IMR-90 (cell line): ENCODE measurements around the gene DCDC1. TPM values are rescaled to one million over a fixed set of nuclear protein-coding genes. Genes with fewer than 3 reads are reported as not detected.

Source experiments
- ATAC-seq: fragments of 200-7000 bp; cut with Tn5 transposase; 2 replicates; pipeline ENCODE4 v1.9.1; 2020; ENCODE audit warnings: low read depth, mild to moderate bottlenecking, moderate library complexity
- BruUV-seq: library from RNA; stranded (reverse); fragments of 400-500 nt; replicated peaks from 2 replicates; lab custom pipeline; 2021; lab: Mats Ljungman, UMichigan
- CTCF ChIA-PET: fragments of 300-600 bp; formaldehyde crosslinking; extraction: SDS; loops from one replicate; lab custom pipeline; 2021; ENCODE audit warnings: antibody characterized with exemption; lab: Yijun Ruan, JAX
- POLR2A ChIA-PET: fragments of 300-600 bp; sonication (Branson Sonifier 250); formaldehyde crosslinking; loops from one replicate; lab custom pipeline; 2022; ENCODE audit warnings: antibody characterized with exemption; ENCODE audit not compliant: unreplicated experiment; lab: Charles Lee
- DNase-seq: peaks from one replicate; pipeline ENCODE4 v3.0.0; 2013
- H2AFZ ChIP-seq: replicated peaks from 2 replicates; pipeline ENCODE3; 2013; ENCODE audit warnings: low read length, mild to moderate bottlenecking; ENCODE audit not compliant: poor library complexity
- H2AK5ac ChIP-seq: 2 replicates; pipeline ENCODE4 v1.6.1; 2013; ENCODE audit warnings: low read depth, low read length, inconsistent platforms
- H2AK9ac ChIP-seq: replicated peaks from 2 replicates; pipeline ENCODE3; 2013; ENCODE audit warnings: mild to moderate bottlenecking, low read depth, low read length, moderate library complexity; ENCODE audit not compliant: poor library complexity
- H2BK120ac ChIP-seq: 2 replicates; pipeline ENCODE4 v1.6.1; 2013; ENCODE audit warnings: low read depth, low read length, inconsistent platforms
- H2BK15ac ChIP-seq: 3 replicates; pipeline ENCODE4 v1.6.1; 2013; ENCODE audit warnings: low read depth, low read length, inconsistent platforms
- H2BK20ac ChIP-seq: 2 replicates; pipeline ENCODE4 v1.6.1; 2013; ENCODE audit warnings: low read depth, mild to moderate bottlenecking, inconsistent platforms, low read length, moderate library complexity
- H2BK5ac ChIP-seq: 2 replicates; pipeline ENCODE4 v1.6.1; 2013; ENCODE audit warnings: mild to moderate bottlenecking, low read depth, low read length, inconsistent platforms; ENCODE audit not compliant: poor library complexity, severe bottlenecking
- H3K14ac ChIP-seq: replicated peaks from 2 replicates; pipeline ENCODE4 v1.6.1; 2013; ENCODE audit warnings: low read depth, low read length, inconsistent platforms
- H3K18ac ChIP-seq: 2 replicates; pipeline ENCODE4 v1.6.1; 2013; ENCODE audit warnings: low read depth, low read length, control low read depth
- H3K23ac ChIP-seq: 2 replicates; pipeline ENCODE4 v1.6.1; 2013; ENCODE audit warnings: low read depth, low read length, inconsistent platforms
- H3K27ac ChIP-seq: 2 replicates; pipeline ENCODE4 v1.5.1; 2013; ENCODE audit warnings: mild to moderate bottlenecking, control low read depth, low read length; ENCODE audit not compliant: insufficient read depth
- H3K27me3 ChIP-seq: 2 replicates; pipeline ENCODE4 v1.6.1; 2013; ENCODE audit warnings: low read length; ENCODE audit not compliant: control insufficient read depth, insufficient read depth
- H3K36me3 ChIP-seq: 2 replicates; pipeline ENCODE4 v1.6.1; 2013; ENCODE audit warnings: low read length, mixed read lengths; ENCODE audit not compliant: control insufficient read depth, insufficient read depth
- H3K4ac ChIP-seq: 2 replicates; pipeline ENCODE4 v1.6.1; 2013; ENCODE audit warnings: low read depth, low read length, inconsistent platforms
- H3K4me1 ChIP-seq: 2 replicates; pipeline ENCODE4 v1.6.1; 2013; ENCODE audit warnings: low read length, mixed read lengths; ENCODE audit not compliant: control insufficient read depth, insufficient read depth
- H3K4me2 ChIP-seq: 2 replicates; pipeline ENCODE4 v1.6.1; 2013; ENCODE audit warnings: low read depth, mild to moderate bottlenecking, control low read depth, low read length, moderate library complexity
- H3K4me3 ChIP-seq: 2 replicates; pipeline ENCODE4 v1.5.1; 2013; ENCODE audit warnings: low read depth, mild to moderate bottlenecking, control low read depth, low read length, moderate library complexity; ENCODE audit not compliant: insufficient read depth
- H3K56ac ChIP-seq: 2 replicates; pipeline ENCODE4 v1.6.1; 2013; ENCODE audit warnings: low read length, inconsistent platforms; ENCODE audit not compliant: insufficient read depth; ENCODE audit errors: extremely low read depth
- H3K79me1 ChIP-seq, 2 experiments: 2 replicates each; pipeline ENCODE4 v1.6.1; 2013; ENCODE audit warnings: low read length in 2 of 2, inconsistent platforms in 1 of 2, low read depth in 1 of 2
- H3K9ac ChIP-seq: 2 replicates; pipeline ENCODE4 v1.6.1; 2013; ENCODE audit warnings: low read depth, low read length, control low read depth
- H3K9me1 ChIP-seq: 2 replicates; pipeline ENCODE4 v1.6.1; 2013; ENCODE audit warnings: low read length, inconsistent platforms; ENCODE audit not compliant: insufficient read depth
- H3K9me3 ChIP-seq: 2 replicates; pipeline ENCODE4 v1.6.1; 2013; ENCODE audit warnings: low read length; ENCODE audit not compliant: control insufficient read depth, insufficient read depth
- H4K20me1 ChIP-seq: 2 replicates; pipeline ENCODE4 v1.6.1; 2013; ENCODE audit warnings: low read length, inconsistent platforms; ENCODE audit not compliant: insufficient read depth
- H4K5ac ChIP-seq: 2 replicates; pipeline ENCODE4 v1.6.1; 2013; ENCODE audit warnings: mild to moderate bottlenecking, low read depth, low read length, control low read depth
- H4K8ac ChIP-seq, 2 experiments: 2 replicates each; pipeline ENCODE4 v1.6.1; 2013; ENCODE audit warnings: low read depth in 2 of 2, low read length in 2 of 2, control low read depth in 1 of 2, inconsistent platforms in 1 of 2
- H4K91ac ChIP-seq: 2 replicates; pipeline ENCODE4 v1.6.1; 2013; ENCODE audit warnings: low read depth, low read length, inconsistent platforms; ENCODE audit not compliant: insufficient read depth
- BHLHE40 ChIP-seq: fragments of 150-350 bp; IDR thresholded peaks from 2 replicates; pipeline ENCODE4 v1.6.1; 2016; ENCODE audit warnings: mild to moderate bottlenecking, low read depth, low read length
- CEBPB ChIP-seq: IDR thresholded peaks from 2 replicates; pipeline ENCODE4 v1.6.1; 2012; ENCODE audit warnings: low read depth, low read length, improper control_type of control experiment
- CHD1 ChIP-seq: IDR thresholded peaks from 2 replicates; pipeline ENCODE4 v1.6.1; 2012; ENCODE audit warnings: low read depth, low read length, improper control_type of control experiment
- FOS ChIP-seq: fragments of 150-350 bp; IDR thresholded peaks from 2 replicates; pipeline ENCODE4 v1.6.1; 2016; ENCODE audit warnings: low read depth, low read length
- MAFK ChIP-seq: IDR thresholded peaks from 2 replicates; pipeline ENCODE4 v1.6.1; 2012; ENCODE audit warnings: low read depth, low read length, improper control_type of control experiment
- MAZ ChIP-seq: IDR thresholded peaks from 2 replicates; pipeline ENCODE4 v1.6.1; 2012; ENCODE audit warnings: low read depth, mild to moderate bottlenecking, low read length, improper control_type of control experiment, moderate library complexity, borderline replicate concordance
- MXI1 ChIP-seq: IDR thresholded peaks from 2 replicates; pipeline ENCODE4 v1.6.1; 2012; ENCODE audit warnings: low read depth, mild to moderate bottlenecking, low read length, moderate library complexity, borderline replicate concordance
- NFE2L2 ChIP-seq: fragments of 150-350 bp; IDR thresholded peaks from 2 replicates; pipeline ENCODE4 v1.6.1; 2016; ENCODE audit warnings: low read depth, mild to moderate bottlenecking, low read length
- POLR2A ChIP-seq: IDR thresholded peaks from 2 replicates; pipeline ENCODE4 v1.6.1; 2012; ENCODE audit warnings: mild to moderate bottlenecking, low read depth, low read length
- RAD21 ChIP-seq: IDR thresholded peaks from 2 replicates; pipeline ENCODE4 v1.6.1; 2012; ENCODE audit warnings: low read length, improper control_type of control experiment
- RCOR1 ChIP-seq: IDR thresholded peaks from 2 replicates; pipeline ENCODE4 v1.6.1; 2012; ENCODE audit warnings: mild to moderate bottlenecking, low read length, improper control_type of control experiment; ENCODE audit not compliant: insufficient replicate concordance
- RFX5 ChIP-seq: IDR thresholded peaks from 2 replicates; pipeline ENCODE4 v1.8.0; 2012; ENCODE audit warnings: low read depth, mild to moderate bottlenecking, low read length, moderate library complexity
- SMC3 ChIP-seq: fragments of 150-350 bp; IDR thresholded peaks from 2 replicates; pipeline ENCODE4 v1.6.1; 2016; ENCODE audit warnings: low read depth, mild to moderate bottlenecking, antibody characterized with exemption, low read length, moderate library complexity
- USF2 ChIP-seq: fragments of 150-350 bp; IDR thresholded peaks from 2 replicates; pipeline ENCODE4 v1.6.1; 2017; ENCODE audit warnings: mild to moderate bottlenecking, antibody characterized with exemption, low read length, low read depth
- dilution Hi-C: fragments of 300-500 bp; cut with HindIII; formaldehyde crosslinking; loops from one replicate; pipeline ENCODE4 v1.14.3; 2018; ENCODE audit warnings: low sequenced_read_pairs; ENCODE audit not compliant: unreplicated experiment
- in situ Hi-C: fragments of 300-500 bp; cut with MboI; formaldehyde crosslinking; loops from 3 replicates; pipeline ENCODE4 v1.14.3; 2019; ENCODE audit warnings: low sequenced_read_pairs, inconsistent platforms, mixed read lengths
- intact Hi-C: fragments of 100-400 bp; cut with micrococcal nuclease; formaldehyde crosslinking; loops from 2 replicates; pipeline ENCODE4 v1.10.0; 2022
- polyA plus RNA-seq, 3 experiments: library from polyadenylated mRNA; depleted of rRNA; stranded (reverse); fragments of >200 nt; gene quantifications; 2 replicates each; pipeline ENCODE4 v1.2.3, GENCODE V29; 2012; ENCODE audit warnings: low replicate concordance in 1 of 3
- total RNA-seq: library from RNA; depleted of rRNA; stranded (reverse); fragments of >200 nt; gene quantifications from 2 replicates; pipeline ENCODE4 v1.2.3, GENCODE V29; 2012
- TF ChIP-seq, protein P1 (sequence below): conservative IDR thresholded peaks from 2 replicates; pipeline ENCODE4 v1.5.1; 2012; ENCODE audit warnings: mild to moderate bottlenecking, low read depth, low read length, improper control_type of control experiment
- TF ChIP-seq, protein P2 (sequence below): fragments of 150-350 bp; IDR thresholded peaks from 2 replicates; pipeline ENCODE4 v1.6.1; 2016; ENCODE audit warnings: low read depth, mild to moderate bottlenecking, low read length, moderate library complexity, borderline replicate concordance

Gene DCDC1
- total and polyA plus RNA-seq, 2 of the 4 experiments (the other 2 are of a cell fraction): not detected

- TF ChIP-seq, protein P1, sequence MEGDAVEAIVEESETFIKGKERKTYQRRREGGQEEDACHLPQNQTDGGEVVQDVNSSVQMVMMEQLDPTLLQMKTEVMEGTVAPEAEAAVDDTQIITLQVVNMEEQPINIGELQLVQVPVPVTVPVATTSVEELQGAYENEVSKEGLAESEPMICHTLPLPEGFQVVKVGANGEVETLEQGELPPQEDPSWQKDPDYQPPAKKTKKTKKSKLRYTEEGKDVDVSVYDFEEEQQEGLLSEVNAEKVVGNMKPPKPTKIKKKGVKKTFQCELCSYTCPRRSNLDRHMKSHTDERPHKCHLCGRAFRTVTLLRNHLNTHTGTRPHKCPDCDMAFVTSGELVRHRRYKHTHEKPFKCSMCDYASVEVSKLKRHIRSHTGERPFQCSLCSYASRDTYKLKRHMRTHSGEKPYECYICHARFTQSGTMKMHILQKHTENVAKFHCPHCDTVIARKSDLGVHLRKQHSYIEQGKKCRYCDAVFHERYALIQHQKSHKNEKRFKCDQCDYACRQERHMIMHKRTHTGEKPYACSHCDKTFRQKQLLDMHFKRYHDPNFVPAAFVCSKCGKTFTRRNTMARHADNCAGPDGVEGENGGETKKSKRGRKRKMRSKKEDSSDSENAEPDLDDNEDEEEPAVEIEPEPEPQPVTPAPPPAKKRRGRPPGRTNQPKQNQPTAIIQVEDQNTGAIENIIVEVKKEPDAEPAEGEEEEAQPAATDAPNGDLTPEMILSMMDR: no peak
- TF ChIP-seq MAZ: no peak
- TF ChIP-seq FOS: no peak
- no peak for TF ChIP-seq USF2
- TF ChIP-seq, protein P2, sequence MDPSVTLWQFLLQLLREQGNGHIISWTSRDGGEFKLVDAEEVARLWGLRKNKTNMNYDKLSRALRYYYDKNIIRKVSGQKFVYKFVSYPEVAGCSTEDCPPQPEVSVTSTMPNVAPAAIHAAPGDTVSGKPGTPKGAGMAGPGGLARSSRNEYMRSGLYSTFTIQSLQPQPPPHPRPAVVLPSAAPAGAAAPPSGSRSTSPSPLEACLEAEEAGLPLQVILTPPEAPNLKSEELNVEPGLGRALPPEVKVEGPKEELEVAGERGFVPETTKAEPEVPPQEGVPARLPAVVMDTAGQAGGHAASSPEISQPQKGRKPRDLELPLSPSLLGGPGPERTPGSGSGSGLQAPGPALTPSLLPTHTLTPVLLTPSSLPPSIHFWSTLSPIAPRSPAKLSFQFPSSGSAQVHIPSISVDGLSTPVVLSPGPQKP: no peak
- TF ChIP-seq RAD21: no peak
- no peak for TF ChIP-seq MAFK
- TF ChIP-seq RFX5: no peak
- no peak for TF ChIP-seq RCOR1
- no peak for TF ChIP-seq POLR2A
- no peak for TF ChIP-seq MXI1
- TF ChIP-seq CEBPB: no peak
- no peak for TF ChIP-seq NFE2L2
- TF ChIP-seq SMC3: no peak
- no peak for TF ChIP-seq CHD1
- no peak for TF ChIP-seq BHLHE40
- no peak overlapping the region for H3K56ac ChIP-seq
- H3K14ac ChIP-seq: no peak overlapping the region
- no peak overlapping the region for H2AFZ ChIP-seq
- no peak overlapping the region for H4K91ac ChIP-seq
- no peaks in the 10 kb centered on the region for H3K4me1 ChIP-seq
- dilution Hi-C loops (no loop called here), in situ Hi-C loops (no loop called here), intact Hi-C loops (no loop called here)
- no peak overlapping the region for H2BK5ac ChIP-seq
- ChIA-PET CTCF (interaction anchor here (0.5 kb wide), 1 partner anchor 34 kb away, joined by 3 read pairs; no protein-coding TSS in a partner anchor), POLR2A (no interaction called here)
- no peaks in the 10 kb centered on the region for H3K27me3 ChIP-seq
- H2AK5ac ChIP-seq: no peak overlapping the region
- no peak overlapping the region for H2BK20ac ChIP-seq
- DNase-seq (no peak), ATAC-seq (no peak)
- H4K5ac ChIP-seq: no peak overlapping the region
- BruUV-seq: no TSS peak
- no peaks in the 10 kb centered on the region for H3K9me3 ChIP-seq
- H3K9ac ChIP-seq: no peak overlapping the region
- no peaks in the 10 kb centered on the region for H3K9me1 ChIP-seq
- H3K79me1 ChIP-seq: no peaks in the 10 kb centered on the region
- no peak overlapping the region for H3K27ac ChIP-seq
- no peak overlapping the region for H4K8ac ChIP-seq
- no peak overlapping the region for H3K18ac ChIP-seq
- no peak overlapping the region for H3K4me2 ChIP-seq
- H2AK9ac ChIP-seq: no peak overlapping the region
- no peak overlapping the region for H2BK120ac ChIP-seq
- no peak overlapping the region for H3K4me3 ChIP-seq
- H3K23ac ChIP-seq: no peak overlapping the region
- no peak overlapping the region for H3K4ac ChIP-seq
- H2BK15ac ChIP-seq: no peak overlapping the region
- no peaks in the 10 kb centered on the region for H4K20me1 ChIP-seq
- no peaks in the 10 kb centered on the region for H3K36me3 ChIP-seq
Measured at GRCh38 chr11:31000381-31000780, 369.2 kb downstream of the DCDC1 start.
